ENCODE measurements around the gene TNNT3.

Gene TNNT3

DNA sequence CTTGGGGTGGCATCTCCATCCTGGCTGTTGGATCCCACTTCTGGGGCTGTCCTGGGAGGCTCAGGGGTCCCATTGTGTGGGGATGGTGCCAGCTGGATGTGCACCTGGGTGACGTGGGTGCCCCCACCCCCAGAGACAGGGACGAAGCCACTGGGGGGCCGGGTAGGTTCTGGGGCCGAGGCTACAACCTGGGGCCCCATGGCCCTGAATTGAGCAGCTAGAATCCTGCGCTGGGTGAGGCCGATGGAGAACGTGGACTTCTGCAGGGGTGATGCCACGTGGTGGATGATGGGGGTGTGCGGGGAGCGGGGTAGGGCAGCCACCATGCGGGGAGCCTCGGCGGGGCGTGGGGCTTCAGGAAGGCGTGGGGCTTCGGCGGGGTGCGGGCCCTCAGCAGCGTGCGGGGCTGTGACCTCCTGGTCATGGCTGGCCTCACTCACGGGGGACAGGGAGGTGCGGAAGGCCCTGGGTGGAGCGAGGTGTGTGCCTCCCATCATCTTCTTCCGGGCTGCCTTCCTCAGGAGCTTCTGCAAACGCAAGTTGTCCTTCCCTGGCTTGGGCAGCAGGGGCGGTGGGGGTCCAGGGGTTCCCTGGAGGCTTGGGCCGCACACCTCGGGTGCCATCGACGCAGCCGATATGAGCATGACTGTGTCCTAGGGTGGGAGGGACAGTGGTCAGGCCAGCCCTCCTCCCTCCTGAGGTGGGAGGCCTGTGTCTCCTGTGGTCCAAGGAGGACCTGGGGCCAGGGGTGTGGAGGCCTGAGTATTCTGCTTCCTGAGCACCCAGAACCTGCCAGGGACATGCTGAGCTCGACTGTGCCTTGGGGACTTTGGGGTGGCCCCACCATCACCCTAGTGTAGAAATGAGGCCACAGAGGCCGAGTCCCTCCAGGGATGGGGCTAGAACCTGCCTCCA, 29.3 kb upstream of the TNNT3 start:
- TF ChIP-seq, protein P1, sequence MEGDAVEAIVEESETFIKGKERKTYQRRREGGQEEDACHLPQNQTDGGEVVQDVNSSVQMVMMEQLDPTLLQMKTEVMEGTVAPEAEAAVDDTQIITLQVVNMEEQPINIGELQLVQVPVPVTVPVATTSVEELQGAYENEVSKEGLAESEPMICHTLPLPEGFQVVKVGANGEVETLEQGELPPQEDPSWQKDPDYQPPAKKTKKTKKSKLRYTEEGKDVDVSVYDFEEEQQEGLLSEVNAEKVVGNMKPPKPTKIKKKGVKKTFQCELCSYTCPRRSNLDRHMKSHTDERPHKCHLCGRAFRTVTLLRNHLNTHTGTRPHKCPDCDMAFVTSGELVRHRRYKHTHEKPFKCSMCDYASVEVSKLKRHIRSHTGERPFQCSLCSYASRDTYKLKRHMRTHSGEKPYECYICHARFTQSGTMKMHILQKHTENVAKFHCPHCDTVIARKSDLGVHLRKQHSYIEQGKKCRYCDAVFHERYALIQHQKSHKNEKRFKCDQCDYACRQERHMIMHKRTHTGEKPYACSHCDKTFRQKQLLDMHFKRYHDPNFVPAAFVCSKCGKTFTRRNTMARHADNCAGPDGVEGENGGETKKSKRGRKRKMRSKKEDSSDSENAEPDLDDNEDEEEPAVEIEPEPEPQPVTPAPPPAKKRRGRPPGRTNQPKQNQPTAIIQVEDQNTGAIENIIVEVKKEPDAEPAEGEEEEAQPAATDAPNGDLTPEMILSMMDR (IDR thresholded peaks at IDR 0.05; ENCODE audit: insufficient read depth, low read depth, low read length, missing control alignments), result no peak
- H3K4me3 ChIP-seq (ENCODE audit: low read depth, low read length), result no peak overlapping the region
- DNase-seq (ENCODE audit: low read depth), result no peak

DNA sequence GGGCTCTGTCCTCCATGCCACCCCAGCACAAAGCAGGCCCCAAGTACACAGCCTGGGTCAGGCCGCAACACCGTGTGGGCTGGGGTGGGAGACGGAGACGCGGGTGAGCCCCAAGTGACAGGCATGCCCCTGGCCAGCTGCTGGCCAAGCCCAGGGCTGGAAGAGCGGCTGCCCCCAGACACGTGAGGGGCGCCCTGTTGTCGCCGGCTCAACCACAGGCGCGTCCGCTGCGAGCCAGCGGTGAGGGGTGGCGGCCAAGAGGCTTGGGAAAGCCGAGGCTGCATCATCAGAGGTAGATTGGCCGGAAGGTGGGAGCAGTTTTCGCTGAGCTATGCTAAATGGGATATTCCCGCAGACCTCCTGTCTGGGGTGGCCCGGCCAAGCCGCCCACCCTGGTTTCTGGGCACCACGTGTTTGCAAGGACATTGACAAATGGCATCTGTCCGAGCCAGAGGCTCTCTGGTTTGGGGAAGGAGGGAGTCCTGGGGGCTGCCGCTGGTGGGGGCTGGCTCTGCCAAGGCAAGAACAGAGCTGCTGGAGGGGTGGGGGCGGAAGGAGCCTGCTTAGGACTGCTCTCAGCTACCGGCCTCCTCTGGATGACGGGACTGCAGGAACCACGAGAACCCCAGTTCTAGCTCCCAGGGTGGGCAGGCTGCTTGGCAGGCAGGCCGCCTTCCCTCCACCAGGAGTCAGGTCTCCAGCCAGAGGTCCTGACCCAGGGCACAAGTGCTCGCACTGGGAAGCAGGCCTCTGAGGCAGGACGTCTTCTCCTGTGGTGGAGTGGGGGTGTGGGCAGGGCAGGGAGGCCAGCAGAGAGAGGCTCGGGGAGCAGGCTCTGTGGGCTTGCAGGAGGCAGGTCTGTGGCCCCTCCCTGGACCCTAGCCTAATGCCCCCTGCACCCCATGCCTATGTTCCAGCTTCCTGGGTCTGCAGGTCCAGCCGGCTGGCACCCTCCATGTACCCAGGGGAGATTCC, 28.4 kb upstream of the TNNT3 start:
- H3K4me3 ChIP-seq (ENCODE audit: low read depth, low read length), result no peak overlapping the region
- DNase-seq (ENCODE audit: low read depth), result no peak
- TF ChIP-seq, protein P1 (IDR thresholded peaks at IDR 0.05; ENCODE audit: insufficient read depth, low read depth, low read length, missing control alignments), result no peak

DNA sequence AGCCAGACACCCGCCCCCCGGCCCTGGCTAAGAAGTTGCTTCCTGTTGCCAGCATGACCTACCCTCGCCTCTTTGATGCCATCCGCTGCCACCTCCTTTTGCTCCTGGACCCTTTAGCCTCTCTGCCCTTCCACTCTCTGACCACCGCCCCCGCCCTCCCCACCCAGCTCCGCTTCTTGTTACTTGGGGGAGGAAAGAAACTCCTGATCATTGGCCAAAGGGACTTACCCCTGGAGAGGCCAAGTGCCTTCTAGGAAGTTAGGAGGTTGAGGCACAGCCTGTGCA, 27.7 kb upstream of the TNNT3 start, which contains the start of gene PRR33:
Gene PRR33, minus strand, starts transcription at position 65 of the 285 bp plus-strand sequence. CDS start 1,311 bp downstream, outside the sequence.
- no peak within 1 kb of the TSS for H3K4me3 ChIP-seq (ENCODE audit: low read depth, low read length)
- DNase-seq (ENCODE audit: low read depth), result no peak
- TF ChIP-seq, protein P1 (IDR thresholded peaks at IDR 0.05; ENCODE audit: insufficient read depth, low read depth, low read length, missing control alignments), result no peak

DNA sequence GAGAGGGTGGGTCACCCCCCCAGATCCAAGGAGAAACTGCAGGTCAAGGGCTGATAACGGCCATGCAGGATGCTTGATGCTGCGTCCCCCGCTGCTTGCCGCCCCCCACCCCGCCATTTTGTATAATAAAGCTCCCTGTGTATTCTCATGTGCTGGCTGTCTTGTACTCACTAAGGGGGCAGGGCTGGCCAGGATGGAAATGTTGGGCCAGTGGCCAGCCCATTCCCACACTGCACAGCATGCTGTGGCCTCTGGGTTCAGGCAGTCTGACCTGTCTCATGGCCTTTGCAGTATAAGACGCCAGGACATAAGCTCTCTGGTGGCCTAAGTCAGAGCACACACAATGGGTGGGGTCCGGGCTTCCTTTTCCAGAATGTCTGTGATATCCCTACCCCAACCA, 27.4 kb upstream of the TNNT3 start:
- no peak overlapping the region for H3K4me3 ChIP-seq (ENCODE audit: low read depth, low read length)
- DNase-seq (ENCODE audit: low read depth), result no peak
- TF ChIP-seq, protein P1 (IDR thresholded peaks at IDR 0.05; ENCODE audit: insufficient read depth, low read depth, low read length, missing control alignments), result no peak

DNA sequence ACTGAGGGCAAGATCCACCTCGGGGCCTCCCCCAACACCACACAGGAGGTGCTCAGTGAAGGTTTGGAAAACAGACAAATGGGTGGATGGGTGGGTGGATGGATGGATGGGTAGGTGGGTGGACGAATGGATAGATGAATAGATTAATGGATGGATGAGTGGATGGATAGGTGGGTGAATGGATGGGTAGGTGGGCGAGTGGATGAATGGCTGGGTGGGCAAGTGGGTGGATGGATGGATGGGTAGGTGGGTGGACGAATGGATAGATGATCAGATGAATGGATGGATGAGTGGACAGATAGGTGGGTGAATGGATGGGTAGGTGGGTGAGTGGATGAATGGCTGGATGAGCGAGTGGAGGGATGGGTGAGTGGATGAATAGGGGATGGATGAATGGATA, 26.9 kb upstream of the TNNT3 start:
- TF ChIP-seq, protein P1 (IDR thresholded peaks at IDR 0.05; ENCODE audit: insufficient read depth, low read depth, low read length, missing control alignments), result no peak
- no peak overlapping the region for H3K4me3 ChIP-seq (ENCODE audit: low read depth, low read length)
- no peak for DNase-seq (ENCODE audit: low read depth)

DNA sequence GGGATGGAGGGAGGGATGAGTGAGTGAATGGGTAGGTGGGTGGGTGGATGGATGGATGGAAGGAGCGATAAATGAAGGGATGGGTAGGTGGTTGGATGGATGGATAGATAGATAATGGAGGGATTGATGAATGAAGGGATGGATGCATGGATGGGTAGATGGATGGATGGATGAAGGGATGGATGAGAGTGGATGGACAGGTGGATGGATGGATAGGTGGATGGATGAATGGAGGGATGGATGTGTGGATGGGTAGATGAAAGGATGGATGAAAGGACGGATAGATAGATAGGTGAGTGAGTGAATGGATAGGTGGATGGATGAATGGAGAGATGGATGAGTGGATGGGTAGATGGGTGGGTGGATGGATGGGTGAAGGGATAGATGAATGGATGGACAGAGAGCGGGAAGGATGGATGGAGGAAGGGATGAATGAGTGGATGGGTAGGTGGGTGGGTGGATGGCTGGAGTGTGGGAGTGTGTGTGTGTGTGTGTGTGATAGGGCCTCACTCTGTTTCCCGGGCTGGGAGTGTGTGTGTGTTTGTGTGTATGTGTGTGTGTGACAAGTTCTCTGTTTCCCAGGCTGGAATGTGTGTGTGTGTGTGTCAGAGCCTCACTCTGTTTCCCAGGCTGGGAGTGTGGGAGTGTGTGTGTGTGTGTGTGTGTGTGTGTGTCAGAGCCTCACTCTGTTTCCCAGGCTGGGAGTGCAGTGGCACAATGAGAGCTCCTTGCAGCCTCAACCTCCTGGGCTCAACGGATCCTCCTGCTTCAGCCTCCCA, 25.7 kb upstream of the TNNT3 start:
- DNase-seq (ENCODE audit: low read depth), result no peak
- TF ChIP-seq, protein P1 (IDR thresholded peaks at IDR 0.05; ENCODE audit: insufficient read depth, low read depth, low read length, missing control alignments), result no peak

More for the DNA sequence above, 25.7 kb upstream of the TNNT3 start:
- H3K4me3 ChIP-seq (ENCODE audit: low read depth, low read length), result no peak overlapping the region
